ENCODE measurements around the gene HJV. TPM values are rescaled to one million over a fixed set of nuclear protein-coding genes. Genes with fewer than 3 reads are reported as not detected.
A peak's percentile ranks its signal among the peaks of the same experiment; 100 is the strongest.

The HJV gene
- total RNA-seq, 2 donors from 2014 or later = 0.13 to 0.15 TPM

DNA sequence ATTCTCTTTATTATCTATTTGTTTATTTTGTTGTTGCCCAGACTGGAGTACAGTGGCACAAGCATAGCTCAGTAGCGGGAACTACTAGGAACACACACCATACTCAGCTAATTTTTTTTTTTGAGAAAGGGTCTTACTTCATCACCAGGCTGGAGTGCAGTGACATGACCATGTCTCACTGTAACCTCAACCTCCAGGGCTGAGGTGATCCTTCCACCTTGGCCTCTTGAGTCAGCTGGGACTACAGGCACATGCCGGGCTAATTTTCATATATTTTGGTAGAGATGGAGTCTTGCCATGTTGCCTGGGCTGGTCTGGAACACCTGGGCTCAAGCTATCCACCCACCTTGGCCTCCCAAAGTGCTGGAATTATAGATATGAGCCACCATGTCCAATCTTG lies 19.8 kb downstream of the HJV start:
- no peaks in the 10 kb centered on the region for H3K27me3 ChIP-seq (ENCODE audit: control insufficient read depth, insufficient read depth, low read length, poor library complexity, severe bottlenecking)
- no peaks in the 10 kb centered on the region for H3K4me1 ChIP-seq (ENCODE audit: control insufficient read depth, insufficient read depth, low read length)
- H3K4me3 ChIP-seq (ENCODE audit: low read length) = no peak overlapping the region
- H3K9me3 ChIP-seq (ENCODE audit: control insufficient read depth, low read length) = no peaks in the 10 kb centered on the region
- H3K36me3 ChIP-seq (ENCODE audit: control insufficient read depth, insufficient read depth, low read length) = no peaks in the 10 kb centered on the region
- H3K27ac Mint-ChIP-seq = no peak overlapping the region
- WGBS, 2 experiments (ENCODE audit: insufficient coverage in 1 of 2, insufficient read length in 1 of 2) = 98% methylated on average over 2 of the region's 2 CpGs; no CpG with 5 or more reads in 1 of the 2 experiments
- TF ChIP-seq, protein P1, sequence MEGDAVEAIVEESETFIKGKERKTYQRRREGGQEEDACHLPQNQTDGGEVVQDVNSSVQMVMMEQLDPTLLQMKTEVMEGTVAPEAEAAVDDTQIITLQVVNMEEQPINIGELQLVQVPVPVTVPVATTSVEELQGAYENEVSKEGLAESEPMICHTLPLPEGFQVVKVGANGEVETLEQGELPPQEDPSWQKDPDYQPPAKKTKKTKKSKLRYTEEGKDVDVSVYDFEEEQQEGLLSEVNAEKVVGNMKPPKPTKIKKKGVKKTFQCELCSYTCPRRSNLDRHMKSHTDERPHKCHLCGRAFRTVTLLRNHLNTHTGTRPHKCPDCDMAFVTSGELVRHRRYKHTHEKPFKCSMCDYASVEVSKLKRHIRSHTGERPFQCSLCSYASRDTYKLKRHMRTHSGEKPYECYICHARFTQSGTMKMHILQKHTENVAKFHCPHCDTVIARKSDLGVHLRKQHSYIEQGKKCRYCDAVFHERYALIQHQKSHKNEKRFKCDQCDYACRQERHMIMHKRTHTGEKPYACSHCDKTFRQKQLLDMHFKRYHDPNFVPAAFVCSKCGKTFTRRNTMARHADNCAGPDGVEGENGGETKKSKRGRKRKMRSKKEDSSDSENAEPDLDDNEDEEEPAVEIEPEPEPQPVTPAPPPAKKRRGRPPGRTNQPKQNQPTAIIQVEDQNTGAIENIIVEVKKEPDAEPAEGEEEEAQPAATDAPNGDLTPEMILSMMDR (conservative IDR thresholded peaks at IDR 0.05) = no peak
- H3K9ac ChIP-seq (ENCODE audit: extremely low read depth, low read length, poor library complexity, severe bottlenecking) = no peak overlapping the region
- H3K9me3 Mint-ChIP-seq = no peaks in the 10 kb centered on the region
- DNase-seq = no peak
- H3K36me3 Mint-ChIP-seq (ENCODE audit: low read depth) = no peaks in the 10 kb centered on the region
- no peak overlapping the region for H3K27ac ChIP-seq (ENCODE audit: low read depth, low read length)
- peaks cover 23% of the 10 kb centered on the region for H3K4me1 Mint-ChIP-seq
- no peak overlapping the region for H3K4me3 Mint-ChIP-seq
- no peaks in the 10 kb centered on the region for H3K27me3 Mint-ChIP-seq (ENCODE audit: insufficient read depth)

DNA sequence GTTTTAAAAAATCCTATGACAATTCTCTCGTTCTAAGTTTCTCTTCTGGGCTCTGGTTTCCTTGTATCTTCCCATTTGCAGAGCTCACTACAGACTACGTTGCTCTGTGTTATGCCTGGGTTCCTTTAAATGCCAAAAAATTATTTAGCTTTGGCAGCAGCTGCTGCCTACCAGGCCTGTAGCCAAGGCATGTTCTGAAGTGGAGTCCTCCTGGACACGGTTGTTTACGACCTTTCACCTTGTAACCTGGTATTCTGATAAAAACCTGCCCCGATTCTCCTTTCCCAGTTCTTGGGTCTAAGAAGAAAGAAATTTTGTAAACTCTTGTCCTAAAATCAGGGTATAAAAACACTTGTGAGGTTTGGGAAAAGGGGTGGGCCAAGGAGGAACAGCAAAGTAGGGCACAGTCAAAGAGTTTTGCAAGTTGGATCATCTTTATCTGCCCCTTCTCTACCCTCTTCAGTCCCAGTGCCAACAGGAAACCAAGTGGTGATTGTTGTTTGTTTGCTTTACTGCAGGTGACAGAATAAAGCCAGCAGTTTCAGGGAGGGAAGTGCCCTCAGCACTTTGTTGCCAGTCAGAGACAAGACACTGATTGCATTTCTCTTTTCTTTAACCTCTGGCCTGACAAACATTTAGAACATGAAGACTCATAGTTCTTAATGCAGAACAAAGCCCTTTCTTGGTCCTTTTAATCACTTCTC lies 22.1 kb downstream of the HJV start:
- Mint-ChIP-seq H3K36me3 (ENCODE audit: low read depth) (peaks cover 7% of the 10 kb centered on the region), H3K4me1 (peaks cover 35% of the 10 kb centered on the region), H3K4me3 (no peak overlapping the region), H3K27me3 (ENCODE audit: insufficient read depth) (no peaks in the 10 kb centered on the region), H3K27ac (peak overlapping the region; percentile 26), H3K9me3 (no peaks in the 10 kb centered on the region)
- H3K27me3 ChIP-seq (ENCODE audit: control insufficient read depth, insufficient read depth, low read length, poor library complexity, severe bottlenecking) = no peaks in the 10 kb centered on the region
- H3K4me1 ChIP-seq (ENCODE audit: control insufficient read depth, insufficient read depth, low read length) = no peaks in the 10 kb centered on the region
- no peak overlapping the region for H3K9ac ChIP-seq (ENCODE audit: extremely low read depth, low read length, poor library complexity, severe bottlenecking)
- DNase-seq = peak; percentile 44
- H3K27ac ChIP-seq (ENCODE audit: low read depth, low read length) = no peak overlapping the region
- no peaks in the 10 kb centered on the region for H3K36me3 ChIP-seq (ENCODE audit: control insufficient read depth, insufficient read depth, low read length)
- H3K4me3 ChIP-seq (ENCODE audit: low read length) = no peak overlapping the region
- TF ChIP-seq, protein P1 (conservative IDR thresholded peaks at IDR 0.05) = no peak
- no peaks in the 10 kb centered on the region for H3K9me3 ChIP-seq (ENCODE audit: control insufficient read depth, low read length)
- WGBS, 2 experiments (ENCODE audit: insufficient coverage in 1 of 2, insufficient read length in 1 of 2) = 90 to 95% methylated on average over 5 of the region's 5 CpGs

DNA sequence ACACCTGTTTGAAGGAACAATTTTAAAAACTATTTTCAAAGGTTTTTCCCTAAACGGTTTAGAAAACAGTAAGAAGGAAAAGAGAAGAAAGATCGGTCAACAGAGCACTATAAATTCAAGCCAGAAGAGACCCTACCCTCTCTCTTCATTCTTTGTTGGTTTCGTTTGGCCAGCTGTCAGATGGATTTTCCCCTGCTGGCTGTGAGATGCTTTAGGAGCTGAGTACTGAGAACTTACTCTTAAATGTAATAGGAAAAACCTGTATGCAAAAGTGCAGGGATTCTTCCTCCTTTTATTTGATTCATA lies 23.9 kb downstream of the HJV start:
- DNase-seq = no peak
- H3K4me3 Mint-ChIP-seq = peak overlapping the region; percentile 87

More for the DNA sequence above, 23.9 kb downstream of the HJV start:
- Histone ChIP-seq H3K4me3 (ENCODE audit: low read length) (no peak overlapping the region), H3K27ac (ENCODE audit: low read depth, low read length) (no peak overlapping the region), H3K27me3 (ENCODE audit: control insufficient read depth, insufficient read depth, low read length, poor library complexity, severe bottlenecking) (no peaks in the 10 kb centered on the region), H3K36me3 (ENCODE audit: control insufficient read depth, insufficient read depth, low read length) (peaks cover 6% of the 10 kb centered on the region), H3K9ac (ENCODE audit: extremely low read depth, low read length, poor library complexity, severe bottlenecking) (no peak overlapping the region), H3K4me1 (ENCODE audit: control insufficient read depth, insufficient read depth, low read length) (no peaks in the 10 kb centered on the region), H3K9me3 (ENCODE audit: control insufficient read depth, low read length) (no peaks in the 10 kb centered on the region)
- H3K4me1 Mint-ChIP-seq = peaks cover 38% of the 10 kb centered on the region
- H3K27ac Mint-ChIP-seq = no peak overlapping the region
- WGBS, 2 experiments (ENCODE audit: insufficient coverage in 1 of 2, insufficient read length in 1 of 2) = 68% methylated on average over 3 of the region's 3 CpGs; no CpG with 5 or more reads in 1 of the 2 experiments
- TF ChIP-seq, protein P1 (conservative IDR thresholded peaks at IDR 0.05) = no peak
- H3K27me3 Mint-ChIP-seq (ENCODE audit: insufficient read depth) = no peaks in the 10 kb centered on the region
- H3K36me3 Mint-ChIP-seq (ENCODE audit: low read depth) = peaks cover 25% of the 10 kb centered on the region
- no peaks in the 10 kb centered on the region for H3K9me3 Mint-ChIP-seq

All from endodermal cell (in vitro differentiated cells).